GM21619 (cell line): ENCODE measurements around the gene CRIP2.

Experiments
- ATAC-seq: cut with Tn5 transposase; IDR thresholded peaks from one replicate; pipeline ENCODE4 v1.9.1; 2021; ENCODE audit not compliant: unreplicated experiment

CRIP2 gene, protein sequence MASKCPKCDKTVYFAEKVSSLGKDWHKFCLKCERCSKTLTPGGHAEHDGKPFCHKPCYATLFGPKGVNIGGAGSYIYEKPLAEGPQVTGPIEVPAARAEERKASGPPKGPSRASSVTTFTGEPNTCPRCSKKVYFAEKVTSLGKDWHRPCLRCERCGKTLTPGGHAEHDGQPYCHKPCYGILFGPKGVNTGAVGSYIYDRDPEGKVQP

DNA sequence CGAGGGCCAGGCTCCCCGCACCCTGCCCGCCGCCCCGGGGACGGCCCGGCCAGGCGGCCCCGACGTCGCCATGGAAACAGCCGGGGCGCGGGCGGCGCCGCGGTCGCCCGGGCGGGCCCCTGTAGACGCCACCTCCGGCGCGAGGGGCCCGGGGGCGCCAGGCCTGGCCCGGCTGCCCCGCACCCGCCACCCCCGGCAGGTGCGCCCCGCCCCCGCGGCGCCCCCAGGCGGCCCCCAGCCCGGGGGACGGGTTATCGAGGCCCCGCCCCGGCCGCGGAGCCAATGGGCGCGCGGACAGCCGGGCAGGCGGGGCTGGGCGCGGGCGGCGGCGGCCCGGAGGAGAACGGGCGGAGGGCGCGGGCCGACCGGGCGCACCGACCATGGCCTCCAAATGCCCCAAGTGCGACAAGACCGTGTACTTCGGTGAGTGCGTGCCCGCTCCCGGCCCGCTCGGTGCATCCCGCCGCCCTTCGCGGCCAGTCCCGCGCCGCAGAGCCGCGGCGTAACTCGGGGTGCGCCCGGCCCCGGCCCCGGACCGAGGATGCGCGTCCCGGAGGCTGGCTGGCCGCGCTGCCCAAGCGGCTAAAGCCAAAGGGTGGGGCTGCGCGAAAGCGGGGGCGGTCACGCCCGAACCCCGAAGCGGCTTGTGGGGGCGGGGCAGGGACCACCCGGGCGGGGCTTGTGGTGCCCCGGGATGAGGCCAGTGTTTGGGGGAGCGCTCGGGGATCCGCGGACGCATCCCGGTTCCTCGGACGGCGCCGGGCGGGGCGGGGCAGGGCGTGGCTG lies at the start of gene CRIP2:
CRIP2 (plus strand) TSS at position 339 of the 786 bp plus-strand sequence; CDS start at position 381, 42 bp downstream.
- ATAC-seq: no peak

DNA sequence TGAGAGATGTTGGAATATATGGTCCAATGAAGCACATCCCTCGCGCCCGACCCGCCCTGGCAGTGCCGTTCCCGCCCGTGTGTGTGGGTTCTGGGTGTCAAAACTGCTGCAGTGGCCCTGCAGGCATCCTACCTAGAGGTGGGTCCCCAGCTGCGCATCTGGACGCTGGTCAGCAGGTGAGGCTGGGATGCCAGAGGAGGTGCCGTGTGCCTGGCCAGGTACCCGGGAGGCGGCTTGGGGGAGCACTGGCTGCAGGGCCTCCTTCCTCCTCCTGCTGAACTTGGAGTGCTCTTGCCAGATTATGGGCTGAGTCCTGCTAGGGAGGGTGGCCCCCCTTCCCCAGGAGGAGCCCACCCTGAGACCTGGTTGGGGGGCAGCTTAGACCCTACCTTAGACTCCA lies 49.8 kb upstream of the CRIP2 start:
- ATAC-seq: no peak

DNA sequence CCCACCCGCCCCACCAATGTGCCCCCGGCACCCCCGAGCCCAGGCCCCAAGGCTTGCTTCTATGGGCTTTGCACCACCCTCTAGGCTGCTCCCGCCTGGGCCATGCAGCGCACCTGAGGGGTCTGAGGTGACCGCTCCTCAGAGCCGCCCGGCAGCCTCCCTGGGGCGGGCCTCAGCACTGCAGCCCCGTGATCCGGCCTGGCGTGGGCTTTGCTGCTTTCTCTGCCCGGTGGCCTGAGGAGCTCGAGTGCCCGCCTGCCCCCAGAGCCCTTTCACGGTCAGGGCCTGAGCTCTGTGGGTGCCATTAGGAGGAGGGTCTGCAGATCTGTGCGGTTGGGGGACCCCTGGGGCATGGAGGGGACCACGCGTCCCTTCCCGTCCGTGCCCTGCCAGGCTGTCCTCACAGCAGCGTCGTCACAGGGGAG lies 48.8 kb upstream of the CRIP2 start:
- no peak for ATAC-seq

DNA sequence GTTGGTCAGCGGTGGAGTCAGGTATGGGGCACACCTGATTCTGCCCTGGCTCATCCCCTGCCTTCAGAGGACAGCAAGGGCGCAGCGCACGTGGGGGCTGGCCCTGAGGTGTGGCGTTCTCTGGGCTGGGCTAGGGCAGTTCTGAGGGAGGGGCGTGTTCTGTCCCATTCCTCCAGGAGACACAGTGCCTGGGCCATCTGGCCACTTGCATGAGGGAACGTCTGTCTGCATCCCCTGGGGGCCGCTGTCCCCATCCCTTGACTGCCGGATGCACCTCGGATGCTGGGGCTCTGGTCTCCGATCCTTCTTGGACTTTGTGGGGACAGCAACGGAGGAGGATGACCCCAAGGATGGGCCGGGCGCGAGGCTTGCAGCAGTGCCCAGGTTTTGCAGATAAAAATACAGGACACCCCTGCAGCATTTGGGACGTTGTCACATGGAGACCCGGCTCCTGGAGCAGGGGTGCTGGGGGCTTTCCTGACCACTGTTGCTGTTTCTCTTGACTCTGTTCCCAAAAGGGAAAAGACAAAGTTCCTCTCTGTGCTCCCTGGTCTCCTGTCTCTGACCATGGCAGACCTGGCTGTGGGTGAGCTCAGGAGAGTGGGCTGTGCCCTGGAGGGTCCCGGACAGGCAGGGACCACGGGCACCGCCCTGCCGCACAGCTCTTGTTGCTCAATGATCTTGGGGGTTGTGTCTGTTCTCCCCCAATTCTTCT lies 48.0 kb upstream of the CRIP2 start:
- no peak for ATAC-seq

DNA sequence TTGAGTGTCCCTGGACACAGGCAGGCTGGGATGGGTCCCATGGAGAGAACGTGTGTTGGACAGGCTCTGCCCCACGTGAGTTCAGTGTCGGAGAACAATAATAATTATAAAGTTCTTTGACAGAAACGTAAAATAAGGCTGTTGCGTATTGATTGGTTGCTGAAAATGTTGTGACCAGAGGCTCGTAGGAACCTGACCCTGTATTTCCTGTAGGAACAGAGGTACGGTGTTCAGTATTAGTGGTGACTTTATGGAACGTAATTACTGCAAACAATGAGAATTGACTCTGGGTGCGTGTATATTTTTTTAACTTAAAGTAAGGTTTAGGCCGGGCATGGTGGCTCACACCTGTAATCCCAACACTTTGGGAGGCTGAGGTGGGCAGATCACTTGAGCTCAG lies 47.2 kb upstream of the CRIP2 start:
- no peak for ATAC-seq

DNA sequence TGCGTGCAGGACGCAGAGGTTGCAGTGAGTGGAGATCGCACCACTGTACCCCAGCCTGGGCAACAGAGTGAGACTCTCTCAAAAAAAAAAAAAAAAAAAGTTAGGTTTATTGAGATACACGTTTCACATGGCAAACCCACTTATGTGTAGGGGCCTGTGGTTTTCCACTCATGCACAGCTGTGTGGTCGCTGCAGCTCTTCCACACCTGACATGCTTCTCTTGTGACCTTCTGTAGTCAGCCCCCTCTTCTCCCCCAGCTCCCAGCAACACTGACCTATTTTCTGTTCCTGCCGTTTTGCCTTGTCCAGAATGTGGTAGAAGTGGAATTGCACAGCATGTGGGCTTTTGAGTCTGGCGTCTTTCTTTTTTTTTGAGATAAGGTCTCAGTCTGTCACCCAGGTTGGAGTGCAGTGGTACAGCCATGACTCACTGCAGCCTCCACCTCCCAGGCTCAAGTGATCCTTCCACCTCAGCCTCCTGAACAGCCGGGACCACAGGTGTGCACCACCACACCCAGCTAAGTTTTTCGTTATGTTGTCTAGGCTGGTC lies 46.6 kb upstream of the CRIP2 start:
- no peak for ATAC-seq

DNA sequence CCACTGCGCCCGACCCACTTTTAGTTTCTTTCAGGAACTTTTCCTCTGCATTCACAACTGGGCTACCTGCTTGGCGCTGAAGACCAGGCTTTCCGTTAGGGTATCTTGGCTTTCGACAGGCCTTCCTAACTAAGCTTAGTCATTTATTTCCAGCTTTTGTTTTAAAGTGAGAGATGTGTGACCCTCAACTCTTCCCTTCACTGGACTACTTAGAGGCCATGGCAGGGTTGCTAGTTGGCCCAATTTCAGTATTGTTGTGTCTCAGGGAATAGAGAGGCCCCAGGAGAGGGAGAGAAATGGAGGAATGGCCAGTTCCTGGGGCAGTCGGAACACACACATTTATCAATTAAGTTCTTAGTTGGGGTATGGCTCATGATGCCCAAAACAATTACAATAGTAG lies 44.6 kb upstream of the CRIP2 start:
- ATAC-seq: no peak

DNA sequence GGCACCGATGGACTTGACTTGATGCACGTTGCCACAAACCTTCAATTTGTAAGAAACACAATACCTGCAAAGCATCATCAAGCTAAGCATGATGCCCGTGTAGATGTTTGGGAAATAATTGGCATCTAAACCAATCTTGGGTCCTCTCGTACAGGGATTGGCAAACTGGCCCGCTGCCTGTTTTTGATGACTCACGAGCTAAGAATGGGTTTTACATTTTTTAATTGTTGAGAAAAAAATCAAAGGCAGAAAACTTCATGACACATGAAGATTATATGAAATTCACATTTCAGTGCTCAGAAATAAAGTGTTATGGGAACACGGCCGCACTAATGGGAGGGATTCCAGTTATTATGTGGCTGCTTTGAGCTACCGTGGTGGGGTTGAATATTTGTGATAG lies 44.1 kb upstream of the CRIP2 start:
- no peak for ATAC-seq

DNA sequence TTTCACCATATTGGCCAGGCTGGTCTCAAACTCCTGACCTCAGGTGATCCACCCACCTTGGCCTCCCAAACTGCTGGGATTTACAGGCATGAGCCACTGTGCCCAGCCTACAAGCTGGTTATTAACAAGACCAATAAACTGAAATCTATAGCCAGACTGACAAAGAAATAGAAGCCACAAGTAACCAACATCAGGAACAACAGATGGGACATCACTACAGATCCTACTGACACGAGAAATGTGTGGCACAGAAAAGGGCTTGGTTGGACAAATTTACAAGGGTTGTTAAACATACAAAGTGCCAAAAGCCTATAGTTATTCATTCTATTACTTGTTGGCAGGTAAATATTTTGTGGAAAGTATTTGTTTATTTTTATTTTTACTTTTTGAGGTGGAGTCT lies 43.4 kb upstream of the CRIP2 start:
- ATAC-seq: no peak

DNA sequence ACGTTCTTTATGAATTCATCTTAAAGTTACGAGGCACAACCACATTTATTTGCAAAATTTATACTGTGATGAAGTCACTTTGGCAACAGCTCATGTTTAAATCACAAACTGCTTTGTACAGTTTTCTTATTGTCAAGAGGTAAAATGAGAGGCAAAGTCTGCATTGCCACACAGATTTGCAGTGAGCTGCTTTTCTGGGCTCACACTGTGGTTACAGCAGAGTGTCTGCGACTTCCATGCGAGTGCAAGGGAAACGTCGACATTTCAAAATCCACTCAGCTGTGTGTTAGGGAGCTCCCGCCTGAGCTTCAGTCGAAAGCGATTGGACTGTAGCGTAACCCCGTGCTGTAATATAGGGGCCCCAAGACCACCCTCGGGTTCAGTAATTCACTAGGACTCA lies 42.0 kb upstream of the CRIP2 start:
- ATAC-seq: no peak

DNA sequence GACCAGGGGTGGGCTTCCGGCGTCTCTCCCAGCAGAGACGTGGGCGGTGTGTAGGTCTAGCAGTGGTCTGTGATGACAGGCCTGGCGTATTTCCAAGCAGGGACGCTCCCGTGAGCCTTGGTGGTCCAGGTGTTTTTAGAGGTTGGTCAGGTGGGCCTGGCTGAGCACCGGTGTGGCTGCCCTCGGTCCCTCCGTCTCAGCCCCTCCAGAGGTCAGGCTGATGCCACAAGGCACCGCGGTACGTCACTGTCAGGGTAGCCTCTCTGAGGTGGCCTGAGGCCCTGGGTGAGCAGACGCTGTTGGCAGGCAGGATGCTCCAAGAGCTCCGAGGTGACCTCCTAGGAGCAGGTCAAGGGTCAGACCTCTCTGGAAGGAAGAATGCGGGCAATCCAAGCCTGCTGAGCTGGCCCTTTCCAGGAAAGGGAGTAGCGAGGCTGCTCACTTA lies 41.4 kb upstream of the CRIP2 start:
- no peak for ATAC-seq

DNA sequence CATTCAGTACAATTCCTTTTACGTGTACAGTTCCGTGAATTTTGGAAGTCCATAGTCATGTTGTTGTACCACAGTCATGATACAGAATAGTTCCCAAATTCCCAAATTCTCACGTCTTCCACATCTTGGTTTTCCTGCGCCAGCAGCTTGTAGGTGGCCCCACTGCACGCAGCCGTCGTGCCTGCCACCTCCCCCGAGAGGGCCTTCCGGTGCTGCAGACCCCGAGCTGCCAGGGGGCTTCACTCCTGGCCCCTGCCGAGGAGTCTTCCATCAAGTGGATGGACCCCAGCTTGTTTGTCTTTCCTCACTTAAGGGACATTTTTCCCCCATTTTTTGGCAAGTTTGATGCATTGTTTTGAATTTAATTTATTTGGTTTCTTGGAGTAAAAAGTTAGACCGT lies 38.2 kb upstream of the CRIP2 start:
- no peak for ATAC-seq

DNA sequence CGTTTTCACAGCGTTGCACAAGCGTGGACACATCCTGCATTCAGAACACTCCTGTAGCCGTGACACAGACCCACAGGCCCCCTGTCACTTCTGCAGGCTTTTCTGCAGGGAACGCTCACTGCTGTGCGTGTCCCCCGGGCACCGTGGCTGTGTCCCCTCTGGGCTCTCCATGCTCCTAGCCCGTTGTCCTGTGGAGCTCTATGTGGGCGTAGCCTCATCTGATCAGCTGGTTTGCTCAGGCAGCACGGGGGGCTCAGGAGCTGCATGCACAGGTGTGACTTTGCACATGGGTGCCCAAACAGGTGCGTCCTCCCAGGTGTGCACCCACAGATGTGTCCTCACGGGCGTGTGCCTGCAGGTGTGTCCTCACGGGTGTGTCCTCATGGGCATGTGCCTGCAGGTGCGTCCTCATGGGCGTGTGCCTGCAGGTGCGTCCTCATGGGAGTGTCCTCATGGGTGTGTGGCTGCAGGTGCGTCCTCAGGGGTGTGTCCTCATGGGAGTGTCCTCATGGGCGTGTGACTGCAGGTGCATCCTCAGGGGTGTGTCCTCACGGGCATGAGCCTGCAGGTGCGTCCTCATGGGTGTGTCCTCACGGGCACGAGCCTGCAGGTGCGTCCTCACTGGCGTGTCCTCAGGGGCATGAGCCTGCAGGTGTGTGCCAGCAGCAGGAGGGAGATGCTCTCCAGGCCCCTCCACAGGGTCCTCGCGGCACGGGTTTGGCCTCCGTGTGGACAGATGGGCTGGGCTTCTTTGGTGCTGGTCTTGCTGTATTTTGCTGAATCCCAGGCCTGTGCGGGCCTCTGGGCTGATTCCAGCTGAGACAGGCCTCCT lies 37.5 kb upstream of the CRIP2 start:
- no peak for ATAC-seq

DNA sequence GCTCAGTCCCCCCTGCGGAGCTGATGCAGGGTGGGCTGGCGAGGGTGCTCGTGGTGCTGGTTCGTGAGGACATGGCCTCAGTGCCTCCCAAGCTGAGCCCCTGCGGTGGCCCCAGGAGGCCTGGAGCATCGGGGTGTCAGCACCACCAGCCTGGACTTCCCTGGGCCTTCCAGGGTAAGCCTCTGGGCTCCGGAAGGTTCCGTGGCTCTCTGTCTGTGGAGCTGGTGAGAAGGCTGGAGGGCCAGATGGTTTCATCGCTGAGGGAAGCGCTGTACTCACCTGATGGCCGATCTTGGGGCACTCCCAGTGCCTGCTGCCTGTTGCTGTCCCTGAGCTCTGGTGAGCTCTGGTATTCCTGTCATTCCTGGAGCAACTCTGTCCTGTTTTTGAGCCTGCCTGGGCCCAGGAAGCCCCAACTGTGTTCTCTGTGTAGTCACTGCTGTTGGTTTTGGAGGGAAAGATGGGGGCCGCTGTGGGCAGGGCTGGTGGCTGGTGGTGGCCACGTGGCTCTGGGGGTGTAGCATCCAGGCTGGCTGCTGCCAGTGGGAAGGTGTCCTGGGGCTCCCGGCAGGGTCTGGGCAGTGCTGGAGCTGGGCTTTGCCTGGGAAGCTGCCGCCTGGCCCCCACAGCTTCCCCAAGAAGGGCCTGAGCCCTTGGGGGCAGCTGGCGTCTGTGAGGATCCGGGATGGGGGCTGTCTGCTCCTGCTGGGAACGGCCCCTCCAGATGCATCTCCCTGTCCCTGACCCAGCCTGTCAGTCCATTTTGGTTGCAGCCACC lies 36.7 kb upstream of the CRIP2 start:
- no peak for ATAC-seq

DNA sequence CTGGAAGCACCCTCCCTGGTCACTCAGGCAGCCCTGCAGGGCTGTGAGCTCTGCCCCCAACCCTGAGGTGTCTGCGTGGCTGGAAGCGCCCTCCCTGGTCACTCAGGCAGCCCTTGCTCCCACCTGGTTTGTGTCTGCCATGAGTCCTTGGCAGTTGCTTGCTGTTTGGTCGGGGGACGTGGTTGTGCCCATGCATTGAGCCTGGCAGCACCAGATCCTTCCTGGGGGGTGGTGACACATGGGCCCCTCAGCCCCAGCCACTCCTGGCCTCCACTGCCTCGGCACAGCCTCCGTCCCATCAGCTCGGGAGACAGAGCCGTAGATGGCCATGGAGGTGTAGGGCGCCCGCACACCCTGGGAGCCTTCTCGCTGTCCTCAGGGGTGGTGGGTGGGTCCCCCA lies 35.4 kb upstream of the CRIP2 start:
- no peak for ATAC-seq

DNA sequence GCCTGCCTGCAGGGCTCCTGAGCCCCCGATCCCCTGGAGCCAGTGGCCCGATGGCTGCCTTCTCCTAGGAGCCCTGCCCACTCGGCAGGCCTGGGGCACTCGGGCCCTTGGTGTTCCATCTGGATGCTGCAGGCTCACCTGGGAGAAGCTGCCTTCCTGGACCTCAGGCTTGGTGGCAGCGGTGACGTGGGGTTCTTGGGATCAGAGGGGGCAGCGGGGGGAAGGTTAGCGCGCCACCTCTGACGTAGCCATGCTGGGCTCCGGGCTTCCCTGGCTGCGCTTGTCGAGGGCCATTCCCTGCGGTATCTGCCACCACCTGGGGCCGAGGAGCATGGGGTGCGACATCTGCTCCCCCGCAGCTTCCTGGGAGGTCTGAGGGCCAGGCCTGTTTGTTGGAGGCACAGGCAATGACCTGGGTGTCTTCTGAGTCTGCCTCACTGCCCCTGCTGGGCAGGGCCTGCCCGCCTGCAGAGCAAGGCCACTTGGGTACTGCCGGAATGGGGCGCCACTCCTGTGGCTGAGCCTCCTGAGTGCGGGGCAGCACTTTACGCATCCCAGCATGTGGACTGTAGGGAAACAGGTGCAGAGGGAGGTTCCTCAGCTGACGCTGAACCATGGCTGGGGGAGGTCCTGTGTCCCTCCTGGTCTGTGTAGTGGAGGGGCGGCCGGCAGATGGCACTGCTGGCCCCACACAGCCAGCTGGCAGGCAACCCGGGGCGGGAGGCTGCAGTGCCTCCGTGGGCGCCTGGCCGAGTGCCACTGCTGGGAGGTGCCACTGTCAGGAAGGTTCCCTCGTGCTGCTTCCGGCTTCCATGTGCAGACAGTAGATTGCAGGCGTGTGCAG lies 34.7 kb upstream of the CRIP2 start:
- ATAC-seq: no peak

DNA sequence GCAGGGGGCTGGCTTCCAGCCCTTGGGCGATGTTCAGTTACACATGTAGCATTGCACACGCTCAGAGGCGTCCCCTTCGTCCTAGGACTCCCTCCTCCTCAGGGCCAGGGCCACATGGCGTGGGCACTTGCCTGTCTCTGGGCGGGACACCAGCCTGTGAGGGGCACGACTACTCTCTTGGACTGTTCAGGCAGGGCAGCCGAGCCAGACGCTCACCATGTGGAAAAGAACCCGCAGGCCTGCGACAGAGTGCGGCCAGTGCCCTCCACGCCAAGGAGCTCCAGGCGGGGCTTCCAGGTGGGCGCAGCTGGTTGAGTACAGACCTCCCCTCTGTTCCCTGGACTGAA lies 34.1 kb upstream of the CRIP2 start:
- ATAC-seq: no peak

DNA sequence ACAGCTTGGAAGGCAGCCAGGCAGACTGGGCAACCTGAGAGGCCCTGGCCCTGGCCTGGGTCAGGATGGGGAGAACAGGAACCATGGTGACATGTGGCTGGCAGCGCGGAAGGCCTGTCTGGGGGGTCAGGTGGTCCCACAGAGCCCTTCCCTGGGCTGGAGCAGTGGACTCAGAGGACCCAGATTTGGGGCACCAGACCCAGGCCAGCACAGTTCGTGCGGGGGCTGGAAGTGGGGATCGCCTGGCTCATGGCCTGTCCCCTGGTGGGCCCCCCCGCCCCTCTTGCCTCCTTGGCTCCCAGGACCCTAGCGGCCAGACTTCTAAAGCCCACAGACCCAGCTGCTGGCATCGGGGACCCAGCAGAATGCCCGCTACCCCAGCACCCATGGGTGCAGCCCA lies 33.6 kb upstream of the CRIP2 start:
- no peak for ATAC-seq

DNA sequence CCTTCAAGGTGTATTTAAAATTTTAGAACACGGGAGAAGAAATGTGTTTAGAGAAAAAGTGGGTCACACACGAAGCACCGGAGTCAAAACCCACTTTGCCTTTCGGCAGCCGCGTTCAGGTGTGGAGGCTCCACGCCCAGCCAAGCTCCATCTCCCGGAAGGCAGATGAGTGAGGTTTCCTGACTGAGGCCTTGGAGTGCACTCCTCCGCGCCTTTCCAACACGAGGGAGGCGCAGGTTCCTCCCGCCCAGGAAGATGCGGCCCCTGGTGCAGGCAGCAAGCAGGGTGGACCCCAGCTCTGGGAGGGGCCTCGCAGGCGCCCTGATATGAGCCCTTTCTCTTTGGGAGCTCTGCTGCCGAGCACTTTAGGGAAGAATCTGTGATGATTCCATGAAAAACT lies 32.5 kb upstream of the CRIP2 start:
- ATAC-seq: no peak
